HG02840 (cell line): ENCODE results near the gene DHX40.
"Not testable (repeated sequence)": the region's sequence is repeated elsewhere in the genome, so short reads cannot be mapped to it uniquely, and the experiment has no call there.

ENCODE experiments used
- ATAC-seq: cut with Tn5 transposase; IDR thresholded peaks from one replicate; pipeline ENCODE4 v1.9.1; 2021; ENCODE audit warnings: mild to moderate bottlenecking, moderate library complexity, moderate number of reproducible peaks; ENCODE audit not compliant: unreplicated experiment, low FRiP score

Gene DHX40, protein sequence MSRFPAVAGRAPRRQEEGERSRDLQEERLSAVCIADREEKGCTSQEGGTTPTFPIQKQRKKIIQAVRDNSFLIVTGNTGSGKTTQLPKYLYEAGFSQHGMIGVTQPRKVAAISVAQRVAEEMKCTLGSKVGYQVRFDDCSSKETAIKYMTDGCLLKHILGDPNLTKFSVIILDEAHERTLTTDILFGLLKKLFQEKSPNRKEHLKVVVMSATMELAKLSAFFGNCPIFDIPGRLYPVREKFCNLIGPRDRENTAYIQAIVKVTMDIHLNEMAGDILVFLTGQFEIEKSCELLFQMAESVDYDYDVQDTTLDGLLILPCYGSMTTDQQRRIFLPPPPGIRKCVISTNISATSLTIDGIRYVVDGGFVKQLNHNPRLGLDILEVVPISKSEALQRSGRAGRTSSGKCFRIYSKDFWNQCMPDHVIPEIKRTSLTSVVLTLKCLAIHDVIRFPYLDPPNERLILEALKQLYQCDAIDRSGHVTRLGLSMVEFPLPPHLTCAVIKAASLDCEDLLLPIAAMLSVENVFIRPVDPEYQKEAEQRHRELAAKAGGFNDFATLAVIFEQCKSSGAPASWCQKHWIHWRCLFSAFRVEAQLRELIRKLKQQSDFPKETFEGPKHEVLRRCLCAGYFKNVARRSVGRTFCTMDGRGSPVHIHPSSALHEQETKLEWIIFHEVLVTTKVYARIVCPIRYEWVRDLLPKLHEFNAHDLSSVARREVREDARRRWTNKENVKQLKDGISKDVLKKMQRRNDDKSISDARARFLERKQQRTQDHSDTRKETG

GRCh38 chr17:59565171-59565958 is at the start of gene DHX40:
TSS of gene DHX40 (plus strand) at chr17:59565610. CDS start at chr17:59565672, 62 bp downstream.
- ATAC-seq = peak; percentile 86

- no peak for ATAC-seq
Observed at GRCh38 chr17:59516451-59516850, 49.0 kb upstream of the DHX40 start.

- ATAC-seq = no peak
Observed at GRCh38 chr17:59519132-59519531, 46.3 kb upstream of the DHX40 start.

- no peak for ATAC-seq
Observed at GRCh38 chr17:59520251-59520650, 45.2 kb upstream of the DHX40 start.

DNA sequence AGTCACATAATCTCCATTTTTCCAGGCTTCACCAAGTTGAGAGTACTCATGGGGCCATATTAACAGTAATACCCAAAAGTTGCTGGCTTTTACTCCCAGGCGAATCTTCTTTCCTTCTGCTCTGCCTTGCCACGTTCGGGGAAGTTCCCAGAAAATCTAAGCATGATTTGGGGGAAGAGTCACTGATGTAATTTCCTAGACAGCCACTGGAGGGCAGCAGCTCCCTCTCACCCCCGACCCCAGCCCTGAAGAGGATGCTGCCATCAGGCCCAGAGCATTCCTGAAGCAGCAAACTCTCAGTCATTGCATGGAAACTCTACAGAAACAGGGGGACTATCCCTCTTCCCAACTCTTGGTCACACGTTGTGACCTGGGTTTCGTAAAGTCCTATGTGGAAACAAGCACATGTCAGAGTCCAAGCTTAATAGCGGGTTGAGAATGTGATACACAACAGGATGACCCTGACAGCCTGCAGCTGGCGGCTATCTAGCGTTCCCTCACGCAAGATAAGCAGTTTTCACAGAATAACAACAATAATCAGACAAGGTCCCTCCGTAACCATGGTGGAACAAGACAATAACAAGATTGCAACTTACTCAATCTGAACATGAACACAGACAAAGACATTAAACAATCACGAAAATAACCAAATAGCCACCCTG is 43.8 kb upstream of the DHX40 start:
- no peak for ATAC-seq

DNA sequence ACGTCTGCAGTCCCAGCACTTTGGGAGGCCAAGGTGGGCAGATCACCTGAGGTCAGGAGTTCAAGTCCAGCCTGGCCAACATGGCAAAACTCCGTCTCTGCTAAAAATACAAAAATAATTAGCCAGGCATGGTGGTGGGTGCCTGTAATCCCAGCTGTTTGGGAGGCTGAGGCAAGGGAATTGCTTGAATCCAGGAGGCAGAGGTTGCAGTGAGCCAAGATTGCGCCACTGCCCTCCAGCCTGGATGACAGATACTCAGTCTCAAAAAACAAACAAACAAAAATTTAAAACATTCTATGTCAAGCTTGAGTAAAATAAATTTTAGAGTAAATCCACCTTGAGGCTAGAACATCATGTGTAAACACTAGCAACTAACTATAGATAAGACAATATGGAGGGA is 40.5 kb upstream of the DHX40 start:
- ATAC-seq = not testable (repeated sequence)

DNA sequence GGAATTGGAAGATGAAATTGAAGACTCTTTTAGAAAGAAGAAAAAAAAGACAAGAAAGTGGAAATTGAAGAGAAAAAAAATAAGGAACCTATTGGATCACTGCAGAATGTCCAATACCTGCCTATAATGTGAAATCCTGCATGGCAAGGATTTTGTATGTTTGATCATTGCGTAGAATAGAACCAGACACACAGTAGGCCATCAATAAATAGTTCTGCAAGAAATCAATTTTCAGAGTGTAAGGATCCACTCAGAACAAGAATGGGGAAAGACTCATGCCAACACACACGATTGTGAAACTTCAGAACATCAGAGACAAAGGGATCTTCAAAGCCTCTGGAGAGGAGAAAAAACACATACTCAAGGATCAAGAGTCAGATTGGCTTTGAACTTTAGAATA is 39.7 kb upstream of the DHX40 start:
- no peak for ATAC-seq

DNA sequence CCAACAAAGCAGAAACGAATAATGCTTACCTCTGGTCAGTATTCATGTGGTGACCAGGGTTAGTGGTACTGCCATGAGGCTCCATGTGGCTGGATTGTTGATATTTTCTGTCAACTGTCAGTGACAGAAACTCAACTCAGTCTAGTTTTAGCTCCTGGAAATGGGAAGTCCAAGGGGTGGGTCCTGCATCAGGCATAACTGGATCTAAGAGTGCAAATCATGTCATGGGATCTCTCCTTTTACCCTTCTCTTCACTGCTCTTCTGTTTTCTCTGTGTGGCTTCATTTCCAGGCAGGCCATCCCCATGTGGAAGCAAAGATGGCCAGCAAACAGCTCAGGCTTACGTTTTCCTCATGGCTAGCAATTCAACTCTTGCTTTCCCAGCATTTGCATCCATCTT is 39.0 kb upstream of the DHX40 start:
- no peak for ATAC-seq

- no peak for ATAC-seq
Observed at GRCh38 chr17:59527325-59527917, 38.0 kb upstream of the DHX40 start.

DNA sequence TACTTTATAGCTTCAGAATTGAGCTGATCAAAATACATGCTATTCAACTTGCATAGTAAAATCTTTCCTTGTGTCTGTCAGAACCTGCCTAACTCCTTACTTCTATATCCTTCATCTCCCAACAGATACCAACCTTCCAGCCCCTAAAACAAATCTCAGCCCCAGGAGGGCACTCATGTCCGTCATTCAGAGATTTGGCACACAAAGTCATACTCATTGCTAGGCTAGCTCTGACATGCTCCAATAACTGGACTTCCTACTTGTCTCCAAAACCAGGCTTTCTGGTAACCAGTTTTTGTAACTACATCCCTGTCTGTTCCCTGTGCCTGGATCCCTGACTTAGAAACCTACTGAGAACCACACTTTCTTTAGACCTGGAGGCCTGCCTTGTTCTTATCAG is 37.5 kb upstream of the DHX40 start:
- ATAC-seq = no peak

- no peak for ATAC-seq
Observed at GRCh38 chr17:59530531-59530930, 34.9 kb upstream of the DHX40 start.

- ATAC-seq = no peak
Observed at GRCh38 chr17:59533694-59534093, 31.7 kb upstream of the DHX40 start.

DNA sequence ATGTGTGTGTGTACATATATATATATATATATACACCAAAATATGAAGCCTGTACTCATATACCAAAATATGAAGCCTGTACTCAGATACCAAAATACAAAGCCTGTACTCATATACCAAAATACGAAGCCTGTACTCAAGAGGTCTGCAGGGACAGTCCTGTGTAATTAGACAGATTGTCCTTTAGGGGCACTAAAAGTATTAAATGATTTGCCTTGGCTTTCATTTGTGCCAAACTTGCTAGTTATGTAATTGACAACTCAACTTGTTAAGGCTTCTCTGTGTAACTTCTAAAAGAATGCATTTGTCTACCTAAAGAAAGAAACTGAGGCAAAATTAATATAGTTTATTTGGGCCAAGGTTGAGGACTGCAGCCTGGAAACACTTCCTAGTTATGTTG is 30.8 kb upstream of the DHX40 start:
- no peak for ATAC-seq

DNA sequence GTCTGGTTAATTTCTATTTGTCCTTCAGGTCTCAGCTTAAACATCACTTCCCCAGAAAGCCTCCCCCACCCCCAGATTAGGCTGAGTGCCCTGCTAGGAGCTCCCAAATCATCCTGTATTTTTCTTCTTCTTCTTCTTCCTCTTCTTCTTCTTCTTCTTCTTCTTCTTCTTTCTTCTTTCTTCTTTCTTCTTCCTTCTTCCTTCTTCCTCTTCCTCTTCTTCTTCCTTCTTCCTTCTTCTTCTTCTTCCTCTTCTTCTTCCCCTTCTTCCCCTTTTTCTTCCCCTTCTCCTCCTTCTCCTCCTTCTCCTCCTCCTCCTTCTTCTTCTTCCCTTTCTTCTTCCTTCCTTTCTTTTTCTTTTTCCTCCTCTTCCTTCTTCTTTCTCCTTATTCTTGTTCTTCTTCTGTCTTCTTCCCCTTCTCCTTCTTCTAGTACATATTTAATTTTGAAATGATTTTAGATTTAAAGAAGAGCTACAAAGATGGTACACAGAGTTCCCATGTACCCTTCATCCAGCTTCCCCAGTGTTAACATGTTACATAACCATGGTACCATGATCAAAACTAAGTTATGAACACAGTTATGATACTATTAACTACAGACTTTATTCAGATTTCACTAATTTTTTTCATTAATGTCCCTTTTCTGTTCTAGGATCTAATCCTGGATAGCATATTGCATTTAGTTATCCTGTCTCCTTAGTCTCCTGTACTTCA is 27.1 kb upstream of the DHX40 start:
- no peak for ATAC-seq

- ATAC-seq = no peak
Observed at GRCh38 chr17:59542960-59543635, 22.3 kb upstream of the DHX40 start.

DNA sequence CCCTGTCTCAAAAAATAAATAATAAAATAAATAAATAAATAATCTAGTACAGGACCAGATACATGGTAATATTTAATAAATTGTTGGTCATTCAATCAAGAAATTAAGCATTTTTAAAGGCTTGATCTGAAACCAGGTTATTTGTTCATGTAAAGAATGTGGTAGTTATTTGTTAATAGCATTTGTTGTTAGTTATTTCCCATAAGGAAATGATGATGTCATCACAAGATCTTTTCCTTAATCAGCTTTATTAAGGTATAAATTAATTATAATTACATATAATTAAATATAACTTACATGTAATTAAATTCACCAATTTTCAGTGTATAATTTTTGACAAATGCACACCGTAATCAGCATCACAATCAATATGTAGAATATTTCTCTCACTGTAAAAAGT is 19.5 kb upstream of the DHX40 start:
- no peak for ATAC-seq

- no peak for ATAC-seq
Observed at GRCh38 chr17:59547131-59547915, 18.1 kb upstream of the DHX40 start.

DNA sequence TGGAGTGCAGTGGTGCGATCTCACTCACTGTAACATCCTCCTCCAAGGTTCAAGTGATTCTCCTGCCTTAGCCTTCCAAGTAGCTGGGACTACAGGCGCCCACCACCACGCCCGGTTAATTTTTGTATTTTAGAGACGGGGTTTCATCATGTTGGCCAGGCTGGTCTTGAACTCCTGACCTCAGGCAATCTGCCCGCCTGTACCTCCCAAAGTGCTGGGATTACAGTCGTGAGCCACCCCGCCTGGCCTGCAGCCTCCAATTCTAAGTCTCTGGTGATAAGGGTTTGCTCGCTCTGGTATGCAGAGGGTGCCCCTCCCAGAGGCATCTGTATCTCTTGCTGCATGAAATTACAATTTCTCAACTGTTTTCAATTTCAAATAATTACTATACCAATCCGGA is 16.4 kb upstream of the DHX40 start:
- not testable (repeated sequence) for ATAC-seq
